ENCODE data around the gene TTI1. TPM values are rescaled to one million over a fixed set of nuclear protein-coding genes. Genes with fewer than 3 reads are reported as not detected.
A peak's percentile ranks its signal among the peaks of the same experiment; 100 is the strongest.

The TTI1 gene
- total and polyA plus RNA-seq, 12 donors, result 8.3 to 14.8 (median 11.2) TPM

GRCh38 chr20:38078084-38078483 is 44.8 kb upstream of the TTI1 start:
- Histone ChIP-seq H3K9me3 (peaks cover 0 to 4% (median 0%) of the 10 kb centered on the region in 11 donors), H3K36me3 (peaks cover 0 to 69% (median 7%) of the 10 kb centered on the region in 9 donors), H3K27ac (peak overlapping the region in 5 of 10 donors; percentile 22 to 91 (median 25)), H3K4me3 (no peak overlapping the region), H3K4me1 (peaks cover 6 to 65% (median 37%) of the 10 kb centered on the region in 9 donors), H3K27me3 (no peaks in the 10 kb centered on the region)
- ATAC-seq, result no peak
- WGBS, 2 donors, result 90 to 94% methylated on average over 2 of the region's 2 CpGs
- TF ChIP-seq CTCF (IDR thresholded peaks at IDR 0.05), result no peak
- intact Hi-C loops (cut with DNase I), result no loop called here
- DNase-seq, result no peak

GRCh38 chr20:38076548-38076947 is 43.3 kb upstream of the TTI1 start:
- intact Hi-C loops (cut with DNase I), result no loop called here
- H3K4me3 ChIP-seq, result no peak overlapping the region
- no peaks in the 10 kb centered on the region for H3K27me3 ChIP-seq
- H3K27ac ChIP-seq, result peak overlapping the region in 9 of 10 donors; percentile 66 to 91 (median 82)
- ATAC-seq, result no peak
- peaks cover 0 to 74% (median 10%) of the 10 kb centered on the region in 9 donors for H3K36me3 ChIP-seq
- peaks cover 8 to 69% (median 41%) of the 10 kb centered on the region in 9 donors for H3K4me1 ChIP-seq
- no peak for TF ChIP-seq CTCF (IDR thresholded peaks at IDR 0.05)
- DNase-seq, result no peak
- peaks cover 0 to 4% (median 0%) of the 10 kb centered on the region in 11 donors for H3K9me3 ChIP-seq

GRCh38 chr20:38075161-38075998 is 42.1 kb upstream of the TTI1 start:
- no peak overlapping the region for H3K4me3 ChIP-seq
- intact Hi-C loops (cut with DNase I), result no loop called here

More at GRCh38 chr20:38075161-38075998, 42.1 kb upstream of the TTI1 start:
- peaks cover 8 to 66% (median 41%) of the 10 kb centered on the region in 9 donors for H3K4me1 ChIP-seq
- DNase-seq, result no peak
- H3K27ac ChIP-seq, result peak overlapping the region; percentile 36 to 91 (median 82)
- peaks cover 0 to 76% (median 16%) of the 10 kb centered on the region in 9 donors for H3K36me3 ChIP-seq
- H3K9me3 ChIP-seq, result no peaks in the 10 kb centered on the region
- 63 to 74% methylated on average over 3 of the region's 3 CpGs for WGBS, 2 donors
- no peak for TF ChIP-seq CTCF (IDR thresholded peaks at IDR 0.05)
- H3K27me3 ChIP-seq, result no peaks in the 10 kb centered on the region
- peak in 5 of 8 donors; percentile 19 to 48 (median 35) for ATAC-seq
